GM13976 (cell line): ENCODE data around the gene SNURF.
"Not testable (repeated sequence)": the region's sequence is repeated elsewhere in the genome, so short reads cannot be mapped to it uniquely, and the experiment has no call there.

Source experiments
- DNase-seq: peaks from one replicate; pipeline ENCODE4 v3.0.0; 2012; ENCODE audit warnings: low spot score
- in situ Hi-C: fragments of 300-500 bp; cut with MboI; formaldehyde crosslinking; loops from one replicate; pipeline ENCODE4 v1.12.0; 2022; ENCODE audit warnings: low sequenced_read_pairs, mixed read lengths, inconsistent platforms; ENCODE audit not compliant: unreplicated experiment
- TF ChIP-seq, protein P1 (sequence below): IDR thresholded peaks from 2 replicates; pipeline ENCODE4 v1.5.1; 2012; ENCODE audit warnings: borderline replicate concordance, mild to moderate bottlenecking; ENCODE audit not compliant: insufficient read depth; ENCODE audit errors: extremely low read depth, missing control alignments, control extremely low read depth

The SNURF gene, protein sequence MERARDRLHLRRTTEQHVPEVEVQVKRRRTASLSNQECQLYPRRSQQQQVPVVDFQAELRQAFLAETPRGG

DNA sequence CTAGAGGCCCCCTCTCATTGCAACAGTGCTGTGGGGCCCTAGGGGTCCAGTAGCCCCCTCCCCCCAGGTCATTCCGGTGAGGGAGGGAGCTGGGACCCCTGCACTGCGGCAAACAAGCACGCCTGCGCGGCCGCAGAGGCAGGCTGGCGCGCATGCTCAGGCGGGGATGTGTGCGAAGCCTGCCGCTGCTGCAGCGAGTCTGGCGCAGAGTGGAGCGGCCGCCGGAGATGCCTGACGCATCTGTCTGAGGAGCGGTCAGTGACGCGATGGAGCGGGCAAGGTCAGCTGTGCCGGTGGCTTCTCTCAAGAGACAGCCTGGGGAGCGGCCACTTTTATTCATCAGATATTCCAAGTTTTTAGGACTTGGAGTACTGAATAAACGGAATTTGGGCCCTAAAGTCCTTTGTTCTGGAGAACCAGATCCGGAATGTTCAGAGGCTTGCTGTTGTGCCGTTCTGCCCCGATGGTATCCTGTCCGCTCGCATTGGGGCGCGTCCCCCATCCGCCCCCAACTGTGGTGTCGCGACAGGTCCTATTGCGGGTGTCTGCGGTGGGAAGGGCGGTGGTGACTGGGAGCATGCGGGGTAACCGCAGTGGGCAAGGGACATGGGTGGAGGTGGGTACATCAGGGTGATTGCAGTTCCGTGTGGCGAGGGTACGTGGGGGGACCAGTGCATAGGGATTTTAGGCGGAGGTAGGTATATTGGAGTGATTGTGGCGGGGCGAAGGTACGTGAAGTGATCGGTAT lies at the start of gene SNURF, which contains the start of gene SNRPN:
Gene SNURF, plus strand, starts transcription at position 205 of the 748 bp plus-strand sequence. Its CDS starts 62 bp downstream, at position 267.
Gene SNRPN, plus strand, starts transcription at position 205 of the 748 bp plus-strand sequence. CDS start 19,467 bp downstream, outside the sequence.
- in situ Hi-C loops = loop anchor here (25.0 kb wide), 1 partner anchor 482 kb away; the partner anchor contains the start of gene UBE3A
- DNase-seq = peak; percentile 68
- TF ChIP-seq, protein P1, sequence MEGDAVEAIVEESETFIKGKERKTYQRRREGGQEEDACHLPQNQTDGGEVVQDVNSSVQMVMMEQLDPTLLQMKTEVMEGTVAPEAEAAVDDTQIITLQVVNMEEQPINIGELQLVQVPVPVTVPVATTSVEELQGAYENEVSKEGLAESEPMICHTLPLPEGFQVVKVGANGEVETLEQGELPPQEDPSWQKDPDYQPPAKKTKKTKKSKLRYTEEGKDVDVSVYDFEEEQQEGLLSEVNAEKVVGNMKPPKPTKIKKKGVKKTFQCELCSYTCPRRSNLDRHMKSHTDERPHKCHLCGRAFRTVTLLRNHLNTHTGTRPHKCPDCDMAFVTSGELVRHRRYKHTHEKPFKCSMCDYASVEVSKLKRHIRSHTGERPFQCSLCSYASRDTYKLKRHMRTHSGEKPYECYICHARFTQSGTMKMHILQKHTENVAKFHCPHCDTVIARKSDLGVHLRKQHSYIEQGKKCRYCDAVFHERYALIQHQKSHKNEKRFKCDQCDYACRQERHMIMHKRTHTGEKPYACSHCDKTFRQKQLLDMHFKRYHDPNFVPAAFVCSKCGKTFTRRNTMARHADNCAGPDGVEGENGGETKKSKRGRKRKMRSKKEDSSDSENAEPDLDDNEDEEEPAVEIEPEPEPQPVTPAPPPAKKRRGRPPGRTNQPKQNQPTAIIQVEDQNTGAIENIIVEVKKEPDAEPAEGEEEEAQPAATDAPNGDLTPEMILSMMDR = no peak

DNA sequence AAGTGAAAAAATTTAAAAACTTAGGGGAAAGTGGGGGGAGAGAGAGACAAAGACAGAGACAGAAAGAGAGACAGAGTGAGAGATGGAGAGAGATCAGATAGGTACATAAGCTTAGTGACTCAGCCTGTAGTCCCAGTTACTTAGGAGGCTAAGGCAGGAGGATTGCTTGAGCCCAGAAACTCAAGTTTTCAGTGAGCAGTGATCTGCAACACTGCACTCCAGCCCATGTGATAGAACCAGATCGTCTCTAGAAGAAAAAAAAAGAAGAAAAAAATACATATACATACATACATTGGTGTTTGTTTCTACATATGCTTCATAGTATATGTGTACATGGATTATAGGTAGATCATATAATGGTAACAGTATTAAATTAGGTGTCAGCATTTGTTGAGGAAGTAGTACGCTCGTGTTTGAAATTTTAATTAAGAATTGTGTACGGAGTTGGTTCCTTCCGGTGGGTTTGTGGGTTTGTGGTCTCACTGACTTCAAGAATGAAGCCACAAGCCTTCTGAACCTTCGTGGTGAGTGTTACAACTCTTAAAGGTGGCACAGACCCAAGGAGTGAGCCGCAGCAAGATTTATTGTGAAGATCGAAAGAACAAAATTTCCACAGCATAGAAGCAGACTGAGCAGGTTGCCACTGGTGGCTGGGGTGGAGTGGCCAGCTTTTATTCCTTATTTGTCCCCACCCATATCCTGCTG lies 38.3 kb upstream of the SNURF start:
- no peak for DNase-seq
- TF ChIP-seq, protein P1 = no peak
- in situ Hi-C loops = no loop called here

DNA sequence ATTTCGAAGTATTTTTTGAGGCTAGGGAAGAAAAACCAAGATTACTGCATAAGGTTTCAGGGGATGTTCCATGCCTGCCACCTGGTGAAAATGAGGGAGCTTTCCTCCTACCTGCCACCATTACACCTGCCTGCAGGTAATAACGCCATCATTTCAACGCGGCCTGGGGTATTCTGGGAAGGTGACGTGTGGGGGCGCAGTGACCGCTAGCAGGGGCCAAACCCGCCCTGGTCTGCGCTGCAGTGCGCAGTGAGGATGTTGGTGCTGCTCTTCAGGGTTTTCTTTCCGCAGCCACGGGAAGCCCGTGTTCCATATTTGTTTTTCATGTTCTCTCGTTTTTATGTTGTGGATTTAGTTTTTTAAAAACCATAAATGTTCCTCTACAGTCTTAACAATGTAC lies 37.4 kb upstream of the SNURF start:
- in situ Hi-C loops = no loop called here
- DNase-seq = no peak
- TF ChIP-seq, protein P1 = no peak

DNA sequence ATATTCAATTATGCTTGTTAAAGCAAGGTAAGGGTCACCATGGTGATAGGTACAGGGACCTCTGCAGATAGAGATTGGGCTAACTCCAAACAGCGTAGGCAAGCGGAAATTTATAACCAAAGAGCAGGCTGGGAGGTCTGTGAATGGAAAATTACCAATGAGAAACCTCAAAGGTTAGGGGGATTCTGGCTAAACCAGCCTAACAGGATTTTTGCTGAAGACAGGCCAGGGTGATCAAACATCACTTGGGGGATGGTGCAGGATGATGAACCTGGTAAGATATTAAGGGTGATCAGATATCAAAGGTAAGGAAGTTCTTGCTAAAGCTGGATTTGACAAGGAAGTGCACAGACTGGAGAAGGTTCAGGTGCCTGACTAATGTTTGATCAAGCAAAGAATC lies 35.3 kb upstream of the SNURF start:
- DNase-seq = no peak
- TF ChIP-seq, protein P1 = no peak
- in situ Hi-C loops = no loop called here

DNA sequence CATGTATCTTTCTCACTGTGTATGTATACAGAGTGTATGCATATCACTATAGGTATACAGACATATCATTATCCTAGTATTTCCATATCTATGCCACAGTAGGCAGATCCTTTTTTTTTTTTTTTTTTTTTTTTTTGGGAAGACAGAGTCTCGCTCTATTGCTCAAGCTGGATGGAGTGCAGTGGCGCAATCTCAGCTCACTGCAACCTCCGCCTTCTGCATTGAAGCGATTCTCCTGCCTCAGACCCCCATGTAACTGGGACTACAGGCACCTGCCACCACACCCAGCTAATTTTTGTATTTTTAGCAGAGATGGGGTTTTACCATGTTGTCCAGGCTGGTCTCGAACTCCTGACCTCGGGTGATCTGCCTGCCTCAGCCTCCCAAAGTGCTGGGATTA lies 32.0 kb upstream of the SNURF start:
- DNase-seq, in situ Hi-C loops: not testable (repeated sequence)

DNA sequence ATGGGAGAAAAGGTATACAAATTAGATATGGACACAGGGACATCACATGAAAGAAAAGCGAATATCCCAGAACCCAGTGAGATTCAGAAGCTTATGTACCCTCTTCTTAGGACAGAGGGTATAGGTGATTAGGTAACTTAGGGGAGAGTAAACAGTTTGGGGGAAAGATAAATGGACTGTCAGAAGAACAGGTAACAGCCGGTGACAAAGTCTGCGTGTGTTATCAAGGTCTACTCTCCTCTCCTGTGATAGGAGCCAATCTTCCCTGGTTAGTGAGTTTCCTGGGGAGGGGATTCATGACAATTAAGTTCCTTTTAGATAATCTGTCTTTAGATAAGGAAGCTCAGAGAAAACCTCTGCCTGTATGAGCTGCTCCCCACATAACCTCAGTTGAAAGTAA lies 30.6 kb upstream of the SNURF start:
- TF ChIP-seq, protein P1 = no peak
- in situ Hi-C loops = no loop called here
- no peak for DNase-seq

DNA sequence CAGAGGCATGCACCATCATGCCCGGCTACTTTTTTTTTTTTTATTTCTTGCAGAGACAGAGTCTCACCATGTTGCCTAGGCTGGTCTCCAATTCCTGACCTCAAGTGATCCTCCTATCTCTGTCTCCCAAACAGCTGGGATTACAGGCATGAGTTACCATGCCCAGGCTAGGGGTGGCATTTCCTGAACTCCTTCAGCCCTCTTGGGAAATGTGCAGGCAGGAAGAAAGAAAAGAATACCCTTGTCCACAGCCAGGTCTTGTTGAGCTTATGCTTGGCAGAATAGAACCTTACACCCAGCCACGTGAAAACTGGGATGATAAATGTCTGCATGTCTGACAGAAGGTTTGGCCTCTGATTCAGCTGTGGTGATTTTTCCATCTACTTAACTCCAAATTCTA lies 30.2 kb upstream of the SNURF start:
- TF ChIP-seq, protein P1 = no peak
- in situ Hi-C loops = no loop called here

DNA sequence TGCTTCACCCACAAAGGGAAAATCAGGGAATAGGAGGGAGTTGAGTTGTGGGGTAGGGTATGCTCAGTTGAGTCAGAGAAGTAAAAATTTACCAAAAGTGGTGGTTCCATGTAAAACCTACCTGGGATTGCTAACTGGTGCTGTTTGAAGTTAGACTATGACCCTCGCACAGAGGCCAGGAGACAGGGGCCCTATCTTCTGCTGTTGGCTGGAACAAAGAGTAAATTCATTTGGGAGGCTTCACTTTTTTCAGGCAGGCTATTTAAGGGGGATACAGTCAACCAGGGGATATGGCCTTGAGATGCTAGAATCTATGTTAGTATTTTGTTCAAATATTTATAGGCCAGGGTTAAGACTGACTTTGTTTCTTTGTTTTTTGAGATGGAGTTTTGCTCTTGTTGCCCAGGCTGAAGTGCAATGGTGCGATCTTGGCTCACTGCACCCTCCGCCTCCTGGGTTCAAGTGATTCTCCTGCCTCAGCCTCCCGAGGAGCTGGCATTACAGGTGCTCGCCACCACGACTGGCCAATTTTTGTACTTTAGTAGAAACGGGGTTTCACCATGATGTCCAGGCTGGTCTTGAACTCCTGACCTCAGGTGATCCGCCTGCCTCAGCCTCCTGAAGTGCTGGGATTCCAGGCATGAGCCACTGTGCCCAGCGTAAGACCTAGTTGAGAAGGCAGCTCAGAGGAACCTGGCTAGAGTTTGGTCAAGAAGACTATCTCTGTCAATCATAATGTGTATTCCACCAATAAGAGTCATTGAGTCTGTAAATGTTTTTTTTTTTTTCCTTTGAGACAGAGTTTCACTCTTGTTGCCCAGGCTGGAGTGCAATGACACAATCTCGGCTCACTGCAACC lies 22.7 kb upstream of the SNURF start:
- in situ Hi-C loops, DNase-seq: not testable (repeated sequence)

More for the DNA sequence above, 30.2 kb upstream of the SNURF start:
- DNase-seq = no peak
